ENCODE data around the gene SCN7A. TPM values are rescaled to one million over a fixed set of nuclear protein-coding genes. Genes with fewer than 3 reads are reported as not detected.

Gene SCN7A
- 6.7 TPM for polyA plus RNA-seq
- long read RNA-seq, donor 1, result 0 reads
- long read RNA-seq, donor 2, result 0 reads
- long read RNA-seq, donor 3, result 0 reads
- long read RNA-seq, donor 4, result 0 reads
- long read RNA-seq, donor 5, result 0 reads
- long read RNA-seq, donor 6, result 0 reads
- long read RNA-seq, donor 7, result 0 reads
- long read RNA-seq, donor 8, result 0 reads
- long read RNA-seq, donor 9, result 0 reads
- long read RNA-seq, donor 10, result 0 reads
- long read RNA-seq, donor 11, result 0 reads

GRCh38 chr2:166494140-166494624, at the start of gene SCN7A:
TSS of gene SCN7A (minus strand) at chr2:166494249. CDS start at chr2:166477696, 16,553 bp downstream.
- H3K27ac ChIP-seq (ENCODE audit: low read length), result no peak within 1 kb of the TSS
- H3K27me3 ChIP-seq (ENCODE audit: control insufficient read depth, insufficient read depth, low read length), result no peaks in the 10 kb centered on the region
- no peaks in the 10 kb centered on the region for H3K4me1 ChIP-seq (ENCODE audit: control insufficient read depth, insufficient read depth, low read length)
- DNase-seq, result peak; percentile 48 to 49
- peak within 1 kb of the TSS; percentile 35 for H3K4me3 ChIP-seq (ENCODE audit: low read length)
- 0% methylated on average over 3 of the region's 16 CpGs for WGBS (ENCODE audit: insufficient coverage, low lambda C conversion rate)
- H3K9me3 ChIP-seq (ENCODE audit: control insufficient read depth, low read depth, low read length), result no peaks in the 10 kb centered on the region
- H3K36me3 ChIP-seq (ENCODE audit: control insufficient read depth, insufficient read depth, low read length), result no peaks in the 10 kb centered on the region

DNA sequence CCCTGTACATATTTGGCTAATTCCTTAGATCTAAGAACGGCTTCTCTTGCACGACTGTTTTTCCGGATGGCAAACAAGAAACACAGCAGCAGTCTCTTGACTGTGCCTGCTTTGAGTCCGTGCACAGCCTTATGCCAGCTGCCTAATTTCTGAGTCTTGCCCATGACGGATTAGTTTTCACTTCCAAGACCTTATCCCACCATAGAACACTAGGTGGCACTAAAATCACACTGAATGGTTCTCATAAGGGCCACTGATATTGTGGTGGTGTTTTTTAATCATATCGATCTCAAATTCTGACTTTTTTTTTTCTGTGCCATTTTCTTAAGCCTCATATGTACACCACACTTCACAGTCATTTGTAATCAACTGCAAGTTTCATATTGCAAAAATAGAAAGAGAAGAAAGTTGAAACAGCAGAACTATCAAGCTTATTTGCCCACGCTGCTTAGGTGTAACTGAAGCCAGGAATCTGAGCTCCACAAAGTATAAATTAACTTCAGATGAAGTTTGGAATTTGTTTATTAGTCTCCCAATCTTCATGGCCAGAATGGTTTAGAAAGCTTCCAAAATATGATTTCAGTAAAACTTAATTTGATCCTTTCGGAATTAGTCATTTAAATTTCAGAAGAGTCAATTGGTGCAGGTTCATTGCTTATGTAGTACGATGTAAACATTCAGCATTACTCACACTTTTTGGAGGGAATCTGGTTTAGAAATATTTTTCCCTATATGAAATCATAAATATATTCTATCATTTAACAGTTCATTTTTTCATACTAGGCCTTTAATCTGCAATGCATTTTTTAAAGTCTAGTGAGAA, 45.5 kb upstream of the SCN7A start:
- no peaks in the 10 kb centered on the region for H3K4me1 ChIP-seq (ENCODE audit: control insufficient read depth, insufficient read depth, low read length)
- no peak overlapping the region for H3K4me3 ChIP-seq (ENCODE audit: low read length)
- no peaks in the 10 kb centered on the region for H3K36me3 ChIP-seq (ENCODE audit: control insufficient read depth, insufficient read depth, low read length)
- no peaks in the 10 kb centered on the region for H3K27me3 ChIP-seq (ENCODE audit: control insufficient read depth, insufficient read depth, low read length)
- 67% methylated on average over 3 of the region's 9 CpGs for WGBS (ENCODE audit: insufficient coverage, low lambda C conversion rate)
- H3K9me3 ChIP-seq (ENCODE audit: control insufficient read depth, low read depth, low read length), result no peaks in the 10 kb centered on the region
- DNase-seq, result peak; percentile 17 to 19
- H3K27ac ChIP-seq (ENCODE audit: low read length), result no peak overlapping the region

DNA sequence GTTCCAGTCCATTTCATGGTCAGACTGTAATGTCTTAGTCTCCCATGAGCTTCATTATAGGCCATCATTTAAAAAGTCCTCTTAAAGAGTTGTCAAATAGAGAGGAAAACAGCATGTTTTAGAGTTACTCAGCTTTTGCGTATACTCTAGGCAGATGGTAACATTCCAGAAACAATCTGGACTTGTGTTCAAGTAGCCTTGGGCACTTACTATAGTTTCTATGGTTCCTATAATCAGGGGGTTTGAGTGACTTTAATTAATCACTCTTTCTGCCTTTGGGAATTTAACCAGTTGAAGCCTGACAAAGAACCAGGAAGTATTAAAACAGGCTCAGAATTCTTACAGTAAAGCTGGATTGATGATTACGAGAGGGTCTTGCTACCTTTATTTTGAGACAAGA, 42.1 kb upstream of the SCN7A start:
- Histone ChIP-seq H3K27me3 (ENCODE audit: control insufficient read depth, insufficient read depth, low read length) (no peaks in the 10 kb centered on the region), H3K36me3 (ENCODE audit: control insufficient read depth, insufficient read depth, low read length) (no peaks in the 10 kb centered on the region), H3K4me3 (ENCODE audit: low read length) (no peak overlapping the region), H3K4me1 (ENCODE audit: control insufficient read depth, insufficient read depth, low read length) (no peaks in the 10 kb centered on the region), H3K27ac (ENCODE audit: low read length) (no peak overlapping the region), H3K9me3 (ENCODE audit: control insufficient read depth, low read depth, low read length) (no peaks in the 10 kb centered on the region)
- no CpG with 5 or more reads among the region's 2 CpGs for WGBS (ENCODE audit: insufficient coverage, low lambda C conversion rate)
- DNase-seq, result no peak

DNA sequence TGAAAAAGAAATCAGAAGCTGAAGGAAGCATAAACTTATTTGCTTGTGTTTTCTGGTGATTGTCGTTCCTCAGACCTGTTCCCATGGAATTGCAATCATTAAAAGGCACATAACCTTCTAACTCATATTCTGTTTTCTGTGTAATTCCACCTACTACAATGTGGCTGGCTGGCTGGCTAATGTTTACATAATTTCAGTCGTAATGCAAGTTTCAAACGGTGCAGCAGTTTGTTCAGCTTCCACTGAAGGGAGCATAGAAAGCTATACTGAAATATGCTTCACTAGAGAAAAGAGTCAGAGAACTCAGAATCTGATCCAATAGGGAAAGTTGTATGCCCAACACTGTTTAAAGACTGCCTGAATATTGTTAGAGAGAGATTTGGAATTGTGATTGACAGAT, 27.1 kb upstream of the SCN7A start:
- Histone ChIP-seq H3K4me3 (ENCODE audit: low read length) (no peak overlapping the region), H3K36me3 (ENCODE audit: control insufficient read depth, insufficient read depth, low read length) (no peaks in the 10 kb centered on the region), H3K27ac (ENCODE audit: low read length) (no peak overlapping the region), H3K9me3 (ENCODE audit: control insufficient read depth, low read depth, low read length) (no peaks in the 10 kb centered on the region), H3K4me1 (ENCODE audit: control insufficient read depth, insufficient read depth, low read length) (no peaks in the 10 kb centered on the region), H3K27me3 (ENCODE audit: control insufficient read depth, insufficient read depth, low read length) (no peaks in the 10 kb centered on the region)
- DNase-seq, result no peak
- 30% methylated on average over 2 of the region's 3 CpGs for WGBS (ENCODE audit: insufficient coverage, low lambda C conversion rate)

DNA sequence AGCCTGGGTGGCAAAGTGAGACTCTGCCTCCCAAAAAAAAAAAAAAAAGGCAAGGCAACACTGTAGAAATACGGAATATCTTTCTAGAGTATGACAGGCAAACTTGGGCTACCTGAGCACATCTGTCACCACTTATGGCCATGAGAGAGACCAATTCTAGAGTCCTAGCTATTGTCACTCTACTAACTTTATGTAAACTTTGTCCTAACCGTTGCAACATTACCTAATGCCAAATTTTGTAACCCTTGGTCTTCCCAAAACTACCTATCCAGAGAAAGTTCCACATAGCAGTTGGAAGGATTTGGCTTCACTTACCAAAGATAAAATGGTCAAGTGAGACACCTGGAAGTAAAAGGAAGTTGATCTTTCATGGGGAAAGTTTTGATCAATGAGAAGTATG, 26.6 kb upstream of the SCN7A start:
- Histone ChIP-seq H3K27ac (ENCODE audit: low read length) (no peak overlapping the region), H3K4me3 (ENCODE audit: low read length) (no peak overlapping the region), H3K9me3 (ENCODE audit: control insufficient read depth, low read depth, low read length) (no peaks in the 10 kb centered on the region), H3K36me3 (ENCODE audit: control insufficient read depth, insufficient read depth, low read length) (no peaks in the 10 kb centered on the region), H3K4me1 (ENCODE audit: control insufficient read depth, insufficient read depth, low read length) (no peaks in the 10 kb centered on the region), H3K27me3 (ENCODE audit: control insufficient read depth, insufficient read depth, low read length) (no peaks in the 10 kb centered on the region)
- no CpG with 5 or more reads among the region's 2 CpGs for WGBS (ENCODE audit: insufficient coverage, low lambda C conversion rate)
- no peak for DNase-seq

GRCh38 chr2:166519391-166519962, 25.4 kb upstream of the SCN7A start:
- H3K4me3 ChIP-seq (ENCODE audit: low read length), result no peak overlapping the region
- WGBS (ENCODE audit: insufficient coverage, low lambda C conversion rate), result no CpG with 5 or more reads among the region's 10 CpGs
- H3K27ac ChIP-seq (ENCODE audit: low read length), result no peak overlapping the region
- H3K4me1 ChIP-seq (ENCODE audit: control insufficient read depth, insufficient read depth, low read length), result no peaks in the 10 kb centered on the region
- no peaks in the 10 kb centered on the region for H3K36me3 ChIP-seq (ENCODE audit: control insufficient read depth, insufficient read depth, low read length)
- H3K27me3 ChIP-seq (ENCODE audit: control insufficient read depth, insufficient read depth, low read length), result no peaks in the 10 kb centered on the region
- H3K9me3 ChIP-seq (ENCODE audit: control insufficient read depth, low read depth, low read length), result no peaks in the 10 kb centered on the region
- no peak for DNase-seq

GRCh38 chr2:166518634-166519390, 24.8 kb upstream of the SCN7A start:
- H3K27ac ChIP-seq (ENCODE audit: low read length), result no peak overlapping the region
- no peaks in the 10 kb centered on the region for H3K36me3 ChIP-seq (ENCODE audit: control insufficient read depth, insufficient read depth, low read length)
- no CpG with 5 or more reads among the region's 3 CpGs for WGBS (ENCODE audit: insufficient coverage, low lambda C conversion rate)
- no peak overlapping the region for H3K4me3 ChIP-seq (ENCODE audit: low read length)
- no peaks in the 10 kb centered on the region for H3K9me3 ChIP-seq (ENCODE audit: control insufficient read depth, low read depth, low read length)
- no peaks in the 10 kb centered on the region for H3K27me3 ChIP-seq (ENCODE audit: control insufficient read depth, insufficient read depth, low read length)
- no peaks in the 10 kb centered on the region for H3K4me1 ChIP-seq (ENCODE audit: control insufficient read depth, insufficient read depth, low read length)
- no peak for DNase-seq

- H3K9me3 ChIP-seq (ENCODE audit: control insufficient read depth, low read depth, low read length), result no peaks in the 10 kb centered on the region
- H3K27ac ChIP-seq (ENCODE audit: low read length), result no peak overlapping the region
- no peaks in the 10 kb centered on the region for H3K4me1 ChIP-seq (ENCODE audit: control insufficient read depth, insufficient read depth, low read length)
- H3K36me3 ChIP-seq (ENCODE audit: control insufficient read depth, insufficient read depth, low read length), result no peaks in the 10 kb centered on the region
- no peaks in the 10 kb centered on the region for H3K27me3 ChIP-seq (ENCODE audit: control insufficient read depth, insufficient read depth, low read length)
- H3K4me3 ChIP-seq (ENCODE audit: low read length), result no peak overlapping the region
- no peak for DNase-seq
These were observed 23.5 kb upstream of the SCN7A start for GRCh38 chr2:166517533-166518061.

DNA sequence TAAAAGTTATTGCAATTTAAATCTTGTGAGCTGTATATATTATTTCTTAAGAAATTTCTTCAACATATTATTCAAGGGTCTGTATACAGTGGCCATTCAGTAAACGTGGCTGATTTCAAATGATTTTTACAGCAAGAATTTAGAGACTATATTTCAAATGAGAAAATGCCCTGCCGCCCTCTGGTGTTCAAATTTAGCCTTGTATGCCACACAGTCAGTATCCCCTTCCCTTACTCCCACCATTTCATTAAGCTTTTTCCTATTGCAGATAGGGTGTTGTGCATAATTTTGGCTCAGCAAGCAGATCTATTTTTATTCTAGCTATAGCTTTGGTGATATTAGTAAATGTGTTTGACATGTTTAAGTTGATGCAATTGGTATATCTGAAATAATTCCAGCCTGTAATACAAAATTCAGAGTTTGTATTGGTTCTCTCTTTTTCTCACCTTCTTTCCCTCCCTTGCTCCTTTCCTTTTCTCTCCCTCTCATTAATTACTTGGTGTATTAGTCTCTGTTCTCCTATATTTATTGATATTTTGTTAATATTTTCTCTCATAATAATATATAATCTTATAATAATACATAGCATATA, 22.8 kb upstream of the SCN7A start:
- H3K36me3 ChIP-seq (ENCODE audit: control insufficient read depth, insufficient read depth, low read length), result no peaks in the 10 kb centered on the region
- no peaks in the 10 kb centered on the region for H3K27me3 ChIP-seq (ENCODE audit: control insufficient read depth, insufficient read depth, low read length)
- H3K4me1 ChIP-seq (ENCODE audit: control insufficient read depth, insufficient read depth, low read length), result no peaks in the 10 kb centered on the region
- no peak overlapping the region for H3K4me3 ChIP-seq (ENCODE audit: low read length)
- no peak overlapping the region for H3K27ac ChIP-seq (ENCODE audit: low read length)
- DNase-seq, result no peak
- WGBS (ENCODE audit: insufficient coverage, low lambda C conversion rate), result 8% methylated on average over 2 of the region's 2 CpGs
- no peaks in the 10 kb centered on the region for H3K9me3 ChIP-seq (ENCODE audit: control insufficient read depth, low read depth, low read length)

DNA sequence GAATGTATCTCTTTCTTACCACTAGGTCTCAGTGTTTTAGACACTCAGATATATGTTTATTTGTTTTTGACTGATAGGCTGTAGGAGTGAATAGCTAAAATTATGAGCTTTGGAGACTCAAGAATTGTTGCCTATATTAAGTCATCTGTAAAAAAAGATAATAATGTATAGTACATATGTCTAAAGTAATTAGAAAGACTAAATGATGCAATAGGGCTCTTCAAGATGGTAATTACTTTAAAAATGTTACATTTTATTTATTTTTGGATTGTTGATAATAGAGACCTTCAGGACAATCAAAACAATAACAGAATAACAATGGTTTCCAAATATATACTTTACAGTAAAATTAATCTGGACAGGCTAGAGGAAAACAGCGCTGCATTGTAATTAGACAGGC, 19.9 kb upstream of the SCN7A start:
- Histone ChIP-seq H3K4me1 (ENCODE audit: control insufficient read depth, insufficient read depth, low read length) (no peaks in the 10 kb centered on the region), H3K27ac (ENCODE audit: low read length) (no peak overlapping the region), H3K4me3 (ENCODE audit: low read length) (no peak overlapping the region), H3K27me3 (ENCODE audit: control insufficient read depth, insufficient read depth, low read length) (no peaks in the 10 kb centered on the region), H3K36me3 (ENCODE audit: control insufficient read depth, insufficient read depth, low read length) (no peaks in the 10 kb centered on the region), H3K9me3 (ENCODE audit: control insufficient read depth, low read depth, low read length) (no peaks in the 10 kb centered on the region)
- DNase-seq, result no peak
- WGBS (ENCODE audit: insufficient coverage, low lambda C conversion rate), result 40% methylated on average over 1 of the region's 1 CpG
